Vagina (tissue), 2 donors: ENCODE results near the gene MARVELD2.

Experiments
- CTCF ChIP-seq, 3 experiments: fragments of 450-650 bp in 2 of 3; fragments of 200-600 bp in 1 of 3; sonication (generic) in 1 of 3; IDR thresholded peaks; one replicate each; pipeline ENCODE4 v1.5.1; 2017 to 2019; ENCODE audit warnings: antibody characterized with exemption in 3 of 3, mild to moderate bottlenecking in 2 of 3, moderate library complexity in 2 of 3
- POLR2AphosphoS5 ChIP-seq, 2 donors: sonication (generic); formaldehyde crosslinking; IDR thresholded peaks; one replicate each; pipeline ENCODE4 v1.9.0; 2017; ENCODE audit warnings: antibody characterized with exemption in 2 of 2, mild to moderate bottlenecking in 2 of 2, low read depth in 1 of 2; ENCODE audit not compliant: insufficient read depth in 1 of 2

GRCh38 chr5:69416180-69416579 lies 1.3 kb downstream of the MARVELD2 start:
- TF ChIP-seq POLR2AphosphoS5 (IDR thresholded peaks at IDR 0.05; ENCODE audit: insufficient read depth in 1 of 2, low read depth in 1 of 2) = no peak
- no peak for TF ChIP-seq CTCF (IDR thresholded peaks at IDR 0.05)
